Esophagus muscularis mucosa (tissue), 4 donors: Measurements from ENCODE around the gene TBC1D22A. TPM values are rescaled to one million over a fixed set of nuclear protein-coding genes. Genes with fewer than 3 reads are reported as not detected.

Experiments used
- DNase-seq: peaks from one replicate; pipeline ENCODE4 v3.0.0-alpha.2; 2017; ENCODE audit errors: extremely low spot score
- H3K27ac ChIP-seq, 4 donors: fragments of 200-600 bp; sonication (generic); replicated peaks in 1 of 4; 1 replicate in 3 of 4; 2 replicates in 1 of 4; pipeline ENCODE4 v1.5.1; 2016 to 2019; ENCODE audit warnings: mild to moderate bottlenecking in 1 of 4
- H3K27me3 ChIP-seq, 4 donors: fragments of 200-600 bp; sonication (generic); one replicate each; pipeline versions ENCODE4 v1.5.1 to v1.6.0; 2016 to 2019
- H3K36me3 ChIP-seq, 4 donors: fragments of 200-600 bp; sonication (generic); one replicate each; pipeline ENCODE4 v1.5.1; 2016 to 2019
- H3K4me1 ChIP-seq, 4 donors: fragments of 200-600 bp; sonication (generic); one replicate each; pipeline ENCODE4 v1.5.1; 2016 to 2019
- H3K4me3 ChIP-seq, 4 donors: fragments of 200-600 bp; sonication (generic); 1 replicate in 2 of 4; 2 replicates in 2 of 4; pipeline ENCODE4 v1.5.1; 2016 to 2019; ENCODE audit warnings: mild to moderate bottlenecking in 4 of 4, moderate library complexity in 1 of 4
- H3K9me3 ChIP-seq, 4 donors: fragments of 200-600 bp; sonication (generic); 1 replicate in 3 of 4; 2 replicates in 1 of 4; pipeline ENCODE4 v1.5.1; 2016 to 2019
- CTCF ChIP-seq, 3 experiments: fragments of 200-600 bp in 2 of 3; fragments of 450-650 bp in 1 of 3; sonication (generic) in 2 of 3; IDR thresholded peaks; one replicate each; pipeline ENCODE4 v1.5.1; 2017 to 2019; ENCODE audit warnings: antibody characterized with exemption in 3 of 3, mild to moderate bottlenecking in 2 of 3, moderate library complexity in 1 of 3
- EP300 ChIP-seq: sonication (generic); formaldehyde crosslinking; IDR thresholded peaks from one replicate; pipeline ENCODE4 v1.6.1; 2017; ENCODE audit warnings: antibody characterized with exemption
- POLR2A ChIP-seq: fragments of 450-650 bp; IDR thresholded peaks from one replicate; pipeline ENCODE4 v1.6.1; 2017; ENCODE audit warnings: antibody characterized with exemption, moderate library complexity, mild to moderate bottlenecking, low read depth
- POLR2AphosphoS5 ChIP-seq, 2 donors: sonication (generic); formaldehyde crosslinking; IDR thresholded peaks; one replicate each; pipeline ENCODE4 v1.6.1; 2017; ENCODE audit warnings: antibody characterized with exemption in 2 of 2
- WGBS: methylation state at CpG from one replicate; pipeline ENCODE4 v1.1.5; 2018; 5-methylcytosine and 5-hydroxymethylcytosine counted together
- intact Hi-C: fragments of 100-400 bp; cut with DNase I; formaldehyde crosslinking; loops from one replicate; pipeline ENCODE4 v1.15.1; 2023
- total RNA-seq, 4 donors: library from RNA; depleted of rRNA; stranded (reverse); fragments of >200 nt; gene quantifications; one replicate each; pipeline versions ENCODE4 v1.1.0 to v1.2.1, GENCODE V29; 2016

TBC1D22A gene
- total RNA-seq, 4 donors from 2014 or later: 15.2 to 20.7 (median 18.8) TPM

- Histone ChIP-seq H3K4me3 (no peak overlapping the region), H3K36me3 (peaks cover 7 to 40% (median 21%) of the 10 kb centered on the region in 4 donors), H3K27me3 (no peaks in the 10 kb centered on the region), H3K9me3 (no peaks in the 10 kb centered on the region), H3K4me1 (peaks cover 4 to 17% (median 14%) of the 10 kb centered on the region in 4 donors), H3K27ac (no peak overlapping the region)
- no peak for DNase-seq
- TF ChIP-seq CTCF (IDR thresholded peaks at IDR 0.05) (no peak), EP300 (no peak), POLR2AphosphoS5 (IDR thresholded peaks at IDR 0.05) (no peak), POLR2A (no peak)
- WGBS: 99% methylated on average over 18 of the region's 24 CpGs
- intact Hi-C loops: no loop called here
Measured at GRCh38 chr22:46995501-46996360, 233.3 kb downstream of the TBC1D22A start.

DNA sequence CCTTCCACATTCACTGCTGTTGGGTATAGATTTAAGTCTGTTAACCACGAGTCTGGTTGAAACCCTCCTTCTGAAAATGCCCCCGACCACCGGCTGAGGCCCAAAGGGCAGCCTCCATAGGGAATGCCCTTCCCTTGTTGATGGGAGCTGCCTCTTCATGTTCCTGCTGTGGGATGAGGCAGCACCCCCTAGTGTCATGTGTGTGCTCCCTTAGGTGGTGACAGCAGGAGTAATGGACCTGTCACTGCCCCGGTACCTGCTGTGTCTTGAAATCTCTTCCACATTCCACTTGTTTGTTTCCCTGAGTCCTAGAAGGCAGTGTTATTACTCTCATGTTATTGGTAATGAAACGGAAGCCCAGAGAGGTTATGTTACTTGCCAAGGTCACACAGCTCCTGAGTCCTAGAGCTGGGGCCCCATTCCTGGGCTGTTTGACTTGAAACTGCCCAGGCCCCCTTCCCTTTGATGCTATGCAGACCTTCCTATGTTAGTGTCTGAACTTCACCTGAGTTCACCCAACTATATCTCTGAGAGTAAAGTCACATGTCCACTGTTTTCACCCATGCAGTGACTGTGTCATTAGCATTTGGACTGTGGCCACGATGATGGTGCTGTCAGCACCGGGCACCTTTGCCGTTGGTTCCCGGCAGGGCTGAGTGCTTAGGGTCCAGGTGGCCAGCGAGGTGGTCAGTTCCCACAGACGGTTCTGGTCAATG lies 234.3 kb downstream of the TBC1D22A start:
- Histone ChIP-seq H3K36me3 (peaks cover 0 to 30% (median 11%) of the 10 kb centered on the region in 4 donors), H3K27ac (no peak overlapping the region), H3K27me3 (no peaks in the 10 kb centered on the region), H3K4me1 (peaks cover 4 to 17% (median 14%) of the 10 kb centered on the region in 4 donors), H3K9me3 (no peaks in the 10 kb centered on the region), H3K4me3 (no peak overlapping the region)
- no peak for TF ChIP-seq EP300
- no peak for TF ChIP-seq POLR2A
- TF ChIP-seq POLR2AphosphoS5 (IDR thresholded peaks at IDR 0.05): no peak
- TF ChIP-seq CTCF (IDR thresholded peaks at IDR 0.05): no peak
- 94% methylated on average over 9 of the region's 11 CpGs for WGBS
- DNase-seq: no peak
- intact Hi-C loops: no loop called here

GRCh38 chr22:46997311-46997970 lies 235.0 kb downstream of the TBC1D22A start:
- H3K4me3 ChIP-seq: no peak overlapping the region
- 93% methylated on average over 15 of the region's 15 CpGs for WGBS
- no peaks in the 10 kb centered on the region for H3K27me3 ChIP-seq
- no peak for TF ChIP-seq POLR2A
- no peak for TF ChIP-seq EP300
- no peak for TF ChIP-seq POLR2AphosphoS5 (IDR thresholded peaks at IDR 0.05)
- TF ChIP-seq CTCF (IDR thresholded peaks at IDR 0.05): no peak
- peaks cover 0 to 24% (median 5%) of the 10 kb centered on the region in 4 donors for H3K36me3 ChIP-seq
- peaks cover 4 to 17% (median 14%) of the 10 kb centered on the region in 4 donors for H3K4me1 ChIP-seq
- H3K27ac ChIP-seq: no peak overlapping the region
- intact Hi-C loops: no loop called here
- no peaks in the 10 kb centered on the region for H3K9me3 ChIP-seq
- no peak for DNase-seq

DNA sequence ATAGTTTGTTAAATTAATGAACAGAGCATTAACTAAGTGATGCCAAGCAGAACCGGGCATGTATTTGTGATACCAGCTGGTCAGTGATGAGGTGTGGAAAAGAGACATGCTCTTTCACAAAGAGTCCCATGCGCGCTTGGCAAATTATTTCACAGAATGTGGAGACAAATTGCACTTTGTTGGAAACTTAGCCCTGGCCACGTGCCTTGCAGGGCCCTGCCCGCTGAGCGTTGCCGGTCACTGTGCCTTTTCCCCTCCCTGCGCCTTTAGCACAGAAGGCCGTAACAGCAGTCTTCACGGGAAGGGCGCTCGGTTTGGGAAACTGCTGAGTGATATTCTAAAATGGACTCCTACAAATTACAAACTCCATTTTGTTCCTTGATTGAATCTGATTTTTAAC lies 235.9 kb downstream of the TBC1D22A start:
- Histone ChIP-seq H3K4me3 (no peak overlapping the region), H3K36me3 (peaks cover 0 to 24% (median 4%) of the 10 kb centered on the region in 4 donors), H3K4me1 (peaks cover 4 to 16% (median 13%) of the 10 kb centered on the region in 4 donors), H3K27ac (no peak overlapping the region), H3K27me3 (no peaks in the 10 kb centered on the region), H3K9me3 (no peaks in the 10 kb centered on the region)
- no peak for TF ChIP-seq EP300
- TF ChIP-seq POLR2A: no peak
- TF ChIP-seq CTCF (IDR thresholded peaks at IDR 0.05): no peak
- TF ChIP-seq POLR2AphosphoS5 (IDR thresholded peaks at IDR 0.05): no peak
- no peak for DNase-seq
- WGBS: 94% methylated on average over 12 of the region's 12 CpGs
- intact Hi-C loops: no loop called here
